HG02981 (cell line): ENCODE results near the gene STXBP3.

Source experiments
- ATAC-seq: cut with Tn5 transposase; IDR thresholded peaks from one replicate; pipeline ENCODE4 v1.9.1; 2021; ENCODE audit warnings: mild to moderate bottlenecking, moderate library complexity; ENCODE audit not compliant: unreplicated experiment

The STXBP3 gene

DNA sequence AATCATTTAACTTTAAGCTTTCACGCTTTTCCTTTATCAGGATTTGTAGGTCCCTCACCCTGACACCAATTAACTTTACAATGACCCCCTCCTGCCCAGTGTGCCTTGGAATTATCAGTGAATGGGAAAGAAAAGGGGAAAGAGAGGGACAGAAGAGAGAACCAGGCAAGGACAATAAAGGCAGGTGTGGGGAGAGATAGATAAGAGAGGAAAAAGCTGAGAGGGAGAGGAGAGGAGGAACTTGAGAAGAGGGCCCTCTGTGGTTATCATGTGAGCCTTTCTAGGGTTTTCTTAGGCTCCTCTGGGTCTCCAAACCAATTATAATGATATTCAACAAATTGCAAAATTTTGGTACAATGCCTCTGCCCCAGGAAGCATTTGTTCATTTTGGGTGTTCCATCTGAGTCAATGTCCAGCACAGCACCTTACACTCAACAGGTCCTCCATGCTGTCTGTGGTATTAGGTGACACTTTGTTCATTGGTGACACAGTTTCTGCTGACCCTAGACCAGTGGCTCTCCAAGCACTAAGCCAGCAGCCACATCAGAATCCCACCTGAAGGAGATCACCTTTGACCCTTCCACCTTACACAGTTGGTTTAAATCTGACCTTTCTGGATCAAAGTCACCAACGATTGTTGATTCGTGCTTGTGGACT lies 96.2 kb downstream of the STXBP3 start:
- no peak for ATAC-seq

DNA sequence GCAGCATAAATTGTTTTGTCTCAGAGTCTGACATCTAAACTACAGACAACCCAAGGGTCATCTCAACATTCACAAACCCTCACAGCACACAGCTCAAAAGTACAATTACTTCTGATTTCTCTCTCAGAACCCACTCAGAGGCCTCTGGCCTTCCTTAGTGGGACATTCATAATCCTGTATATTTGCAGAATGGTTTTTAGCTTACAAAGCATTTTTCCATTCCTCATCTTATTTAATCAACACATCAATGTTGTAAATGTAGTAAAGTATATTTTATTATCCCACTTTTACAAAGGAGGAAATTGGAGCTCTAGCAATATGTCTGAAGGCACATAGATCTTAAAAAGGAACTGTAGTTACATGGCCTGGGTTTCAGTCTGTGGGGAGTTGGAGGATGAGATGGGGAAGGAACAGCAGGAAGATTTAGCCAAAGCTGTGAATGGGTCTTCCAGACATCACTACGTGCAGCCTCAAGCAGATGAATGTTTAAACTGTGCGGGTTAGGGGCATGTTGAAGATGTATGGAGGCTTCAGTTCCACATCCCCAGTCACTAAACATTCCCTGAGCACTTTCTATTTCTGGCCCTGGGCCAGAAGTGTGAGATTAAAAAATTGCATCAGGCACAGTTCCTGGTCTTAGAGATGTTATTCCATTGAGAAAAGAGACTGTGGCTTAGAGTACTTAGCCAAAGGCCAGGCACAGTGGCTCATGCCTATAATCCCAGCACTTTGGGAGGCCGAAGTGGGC lies 97.1 kb downstream of the STXBP3 start:
- ATAC-seq: no peak

DNA sequence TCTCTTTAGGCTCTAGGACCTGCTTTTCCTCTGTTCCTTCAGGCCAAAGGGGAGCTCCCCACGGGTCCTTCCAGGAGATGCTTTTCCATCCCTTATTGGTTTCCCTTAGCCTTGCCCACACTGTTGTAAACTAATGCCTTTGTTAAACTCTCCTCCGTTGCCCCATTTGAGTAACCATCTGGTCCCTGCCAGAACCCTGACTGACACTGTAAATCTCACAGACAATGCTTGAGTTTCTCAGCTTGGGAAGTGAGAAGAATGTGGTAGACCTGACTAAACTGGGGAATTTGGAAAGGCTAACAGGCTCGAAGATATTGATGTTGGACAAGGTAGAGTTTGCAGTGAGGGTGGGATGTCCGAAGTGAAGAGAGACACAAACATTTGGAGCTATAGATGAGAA lies 99.0 kb downstream of the STXBP3 start:
- ATAC-seq: no peak

DNA sequence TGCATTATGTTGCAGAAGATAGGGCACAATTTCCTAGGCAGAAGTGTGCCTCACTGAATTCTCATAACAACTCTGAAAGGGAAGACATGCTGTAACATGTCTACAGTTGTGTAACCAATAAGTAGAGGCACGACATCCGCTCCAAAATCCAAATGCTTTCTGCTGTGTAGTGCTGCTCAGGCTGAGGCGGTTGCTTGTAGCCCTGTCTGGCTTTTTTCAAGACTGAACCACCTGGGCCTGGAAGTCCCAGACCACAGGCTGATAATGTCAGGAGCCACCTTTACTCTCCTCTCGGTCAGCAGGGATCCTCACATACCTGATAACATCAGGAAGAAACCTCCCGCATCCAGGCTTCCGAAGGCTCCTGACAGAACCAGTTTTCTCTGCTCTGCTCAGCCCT lies 99.5 kb downstream of the STXBP3 start:
- no peak for ATAC-seq

DNA sequence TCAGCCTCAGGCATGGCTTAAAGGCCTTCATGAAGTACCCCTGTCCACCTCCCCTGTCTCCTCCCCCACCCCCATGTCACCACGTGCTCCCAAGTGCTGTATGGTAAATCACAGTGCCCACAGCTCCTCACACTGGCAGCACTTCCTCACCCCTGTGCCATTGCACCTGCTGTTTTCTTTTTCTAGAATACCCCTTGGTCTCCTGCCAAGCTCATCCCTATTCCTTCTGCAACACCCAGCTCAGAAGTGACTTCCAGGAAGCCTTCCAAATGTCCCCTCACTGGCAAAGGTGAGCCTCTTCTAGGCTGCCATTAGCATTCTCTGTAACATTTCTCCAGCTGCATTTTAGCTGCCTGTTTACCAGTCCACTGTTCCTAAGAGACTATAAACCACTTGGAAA lies 101.0 kb downstream of the STXBP3 start:
- ATAC-seq: no peak

DNA sequence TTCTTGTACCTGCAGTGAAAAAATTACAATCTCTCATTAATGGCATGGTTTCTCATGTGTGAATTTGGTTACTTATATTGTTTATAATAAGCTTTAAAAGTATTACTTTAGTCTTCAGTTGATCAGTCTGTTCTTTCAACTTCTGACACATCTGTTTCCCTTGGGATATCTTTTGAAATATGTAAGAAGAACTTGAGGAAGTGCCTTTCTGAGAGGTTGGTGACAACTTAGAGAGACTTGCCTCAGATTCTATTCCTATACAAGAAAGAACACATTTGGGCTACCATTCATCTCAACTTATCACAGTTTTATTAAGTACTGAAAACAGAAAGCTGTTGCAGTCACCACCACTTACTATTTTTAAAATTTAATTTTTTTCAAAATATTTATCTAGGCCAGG lies 102.3 kb downstream of the STXBP3 start:
- no peak for ATAC-seq

DNA sequence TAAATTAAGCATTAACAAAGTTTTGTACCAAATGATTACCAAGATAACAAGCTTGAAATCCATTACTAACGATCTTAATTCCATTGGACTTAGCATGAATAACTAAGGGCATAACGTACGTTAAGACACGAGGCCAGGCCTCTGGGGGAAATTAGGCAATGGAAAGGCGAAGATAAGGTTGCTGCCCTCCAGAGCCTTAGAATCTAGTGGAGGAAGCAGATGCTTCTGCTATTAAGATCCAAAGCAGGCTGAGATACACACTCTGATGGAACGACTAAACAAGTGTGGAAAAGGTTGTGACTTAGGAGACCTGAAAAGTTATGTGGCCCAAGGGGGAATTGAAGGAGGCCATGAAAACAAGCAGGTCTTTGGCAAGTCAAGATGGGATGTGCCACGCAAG lies 104.5 kb downstream of the STXBP3 start:
- ATAC-seq: no peak

DNA sequence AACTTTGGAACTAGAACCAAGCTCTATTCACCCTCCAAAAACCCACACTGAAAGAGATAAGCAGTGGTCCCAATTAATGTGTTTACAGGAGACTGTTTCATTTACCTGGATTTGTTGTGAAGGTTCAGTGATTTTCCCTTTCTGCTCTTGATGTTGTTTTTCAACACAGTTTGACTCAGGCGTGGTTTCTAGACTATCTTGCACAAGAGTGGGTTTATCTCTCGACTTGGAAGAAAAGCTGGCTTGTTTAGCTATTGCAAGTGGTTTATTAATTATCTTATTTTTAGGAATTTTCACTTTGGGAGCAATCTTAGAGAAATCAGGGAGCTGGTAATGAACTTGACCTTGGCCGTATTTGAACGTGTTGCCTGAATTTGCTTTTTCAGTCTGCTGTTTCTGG lies 105.1 kb downstream of the STXBP3 start:
- no peak for ATAC-seq

DNA sequence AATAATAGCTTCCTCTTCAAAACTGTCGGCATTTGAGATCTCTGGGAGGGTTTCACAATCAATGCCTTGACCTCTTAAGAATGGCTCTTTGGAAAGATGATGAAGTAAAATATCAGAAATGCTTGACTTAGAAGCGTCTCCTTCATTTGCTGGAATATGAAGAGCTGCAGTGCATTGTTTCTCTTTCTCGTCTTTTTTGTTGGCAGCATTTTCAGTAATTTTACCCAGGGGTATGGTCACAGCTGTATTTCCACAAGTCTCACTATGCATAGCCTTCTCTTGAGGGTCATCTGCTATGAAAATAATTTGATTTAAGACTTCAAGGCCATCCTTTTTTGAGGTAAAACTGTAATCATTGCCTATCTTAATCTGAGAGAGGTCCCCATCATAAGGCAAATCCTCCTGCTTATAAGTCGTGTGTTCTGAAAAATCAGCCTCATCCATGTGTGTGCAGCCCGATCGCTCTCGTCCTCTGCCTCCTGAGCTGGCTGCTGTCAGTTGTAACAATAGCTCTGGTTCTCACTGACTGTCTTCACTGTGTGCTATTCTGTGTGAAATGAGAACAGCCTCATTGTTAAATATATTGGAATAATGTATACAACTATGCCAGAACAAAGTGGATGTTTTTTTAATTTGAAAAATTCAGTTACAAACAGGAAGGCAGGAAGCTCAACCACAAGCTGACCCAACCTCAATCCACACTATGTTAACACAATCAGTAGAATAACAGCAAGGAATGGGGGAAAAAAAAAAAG lies 105.9 kb downstream of the STXBP3 start:
- no peak for ATAC-seq

DNA sequence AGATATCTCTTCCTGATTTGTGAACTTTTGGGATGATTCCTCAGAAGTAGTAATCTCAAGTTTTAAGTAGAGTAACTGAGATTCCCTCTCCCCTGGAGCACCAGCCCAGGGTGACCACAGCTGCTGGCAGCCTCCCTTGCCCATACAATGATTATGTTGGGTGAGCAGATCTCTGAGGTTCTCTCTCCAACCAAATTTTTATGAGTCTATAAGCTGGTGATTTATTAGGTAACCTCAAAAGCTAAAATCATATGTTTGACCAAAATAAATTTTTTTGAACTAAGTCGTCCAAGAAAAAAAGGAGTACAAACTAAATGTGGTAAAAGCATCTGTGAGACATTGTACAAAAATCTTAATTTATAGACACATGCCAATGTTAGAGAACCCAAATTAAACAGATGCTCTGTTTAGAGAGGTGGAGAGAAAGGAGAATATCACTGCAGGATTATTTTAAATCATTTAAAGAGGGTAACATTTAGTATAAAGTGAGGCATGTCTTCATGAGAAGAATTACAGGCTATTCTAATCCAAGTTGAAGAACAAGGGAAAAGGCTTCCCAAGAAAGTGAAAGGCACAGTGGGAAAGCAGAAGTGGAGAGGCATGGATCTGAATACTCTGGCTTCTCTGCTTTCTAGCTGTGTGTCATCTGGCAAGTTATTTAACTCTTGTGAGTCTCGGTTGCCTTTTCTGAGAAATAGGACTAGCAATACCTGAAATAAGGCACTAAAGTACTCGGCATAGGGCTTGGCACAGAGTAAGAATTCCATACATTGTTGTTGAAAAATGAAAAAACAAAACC lies 107.9 kb downstream of the STXBP3 start:
- ATAC-seq: no peak

DNA sequence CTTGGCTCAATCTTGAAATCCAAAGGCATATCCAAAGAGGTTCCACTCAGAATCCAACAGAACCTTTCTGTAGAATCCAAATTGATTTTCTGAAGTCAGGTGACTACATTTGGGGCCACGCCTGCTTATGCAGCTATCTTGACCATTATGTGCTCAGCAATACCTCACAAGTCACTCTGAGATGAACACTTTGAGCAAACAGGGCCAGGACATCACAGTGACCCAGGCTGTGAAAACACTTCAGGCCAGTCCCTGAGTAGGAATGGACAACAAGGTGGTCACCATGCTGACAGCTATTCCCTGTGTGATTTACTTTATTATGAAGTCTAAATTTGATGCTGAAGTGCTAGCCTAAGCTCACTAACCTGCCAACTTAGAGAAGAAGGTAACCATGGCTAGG lies 110.5 kb downstream of the STXBP3 start, which contains the start of gene AKNAD1:
TSS of gene AKNAD1 (minus strand) at position 101 of the 400 bp plus-strand sequence. CDS start 4,430 bp downstream, outside the sequence.
- ATAC-seq: no peak

DNA sequence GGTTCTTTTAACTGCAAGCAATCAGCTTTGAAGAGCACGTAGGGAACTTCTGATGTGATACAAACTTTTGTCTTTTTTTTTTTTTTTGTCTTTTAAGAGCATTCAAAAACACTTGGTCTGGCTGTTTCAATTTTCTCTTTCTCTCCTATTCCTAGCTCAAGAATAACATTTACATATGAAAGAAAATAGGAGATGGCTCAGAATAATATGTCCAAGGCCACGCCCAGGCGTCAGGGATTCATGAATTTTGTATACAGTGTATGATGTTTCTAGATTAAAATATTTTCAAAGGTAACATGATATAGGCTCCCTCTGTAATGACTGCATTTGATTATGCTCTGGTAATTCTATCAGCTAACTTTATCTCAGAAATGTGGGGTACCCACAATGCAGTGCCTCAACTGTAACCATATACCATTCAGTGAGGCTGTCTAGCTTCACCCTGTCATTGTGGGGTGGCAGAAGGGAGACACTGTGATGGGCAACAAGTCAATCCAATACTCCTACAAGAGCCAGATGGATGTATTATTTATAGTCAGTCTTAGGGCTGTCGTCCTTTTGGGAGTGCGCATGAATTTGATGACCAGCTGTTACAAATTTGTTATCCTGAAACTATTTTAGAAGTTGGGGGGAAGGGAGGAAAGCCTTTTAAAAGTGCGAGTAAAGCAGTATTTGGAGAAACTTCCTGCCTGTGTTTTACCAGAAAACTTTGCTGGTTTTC lies 111.9 kb downstream of the STXBP3 start:
- ATAC-seq: no peak
